ENCODE results near the gene PIM3.

PIM3 gene

GRCh38 chr22:49928555-49929210 is 31.9 kb upstream of the PIM3 start:
- DNase-seq, result no peak

GRCh38 chr22:49929211-49929979 is 31.2 kb upstream of the PIM3 start:
- DNase-seq, result peak; percentile 73

GRCh38 chr22:49929994-49930575 is 30.5 kb upstream of the PIM3 start:
- no peak for DNase-seq

- DNase-seq, result peak; percentile 32
These were observed 29.8 kb upstream of the PIM3 start for GRCh38 chr22:49930596-49931412.

- DNase-seq, result no peak
These were observed 27.1 kb upstream of the PIM3 start for GRCh38 chr22:49933236-49934159.

GRCh38 chr22:49934160-49934890 is 26.2 kb upstream of the PIM3 start:
- no peak for DNase-seq

GRCh38 chr22:49934891-49935557 is 25.5 kb upstream of the PIM3 start:
- DNase-seq, result peak; percentile 93

- DNase-seq, result peak; percentile 40
These were observed 25.0 kb upstream of the PIM3 start for GRCh38 chr22:49935561-49935960.

GRCh38 chr22:49936018-49936972 is 24.3 kb upstream of the PIM3 start:
- peak; percentile 96 for DNase-seq

- no peak for DNase-seq
These were observed 23.4 kb upstream of the PIM3 start for GRCh38 chr22:49936973-49937757.

- no peak for DNase-seq
These were observed 22.6 kb upstream of the PIM3 start for GRCh38 chr22:49937758-49938564.

GRCh38 chr22:49938565-49939136 is 21.9 kb upstream of the PIM3 start:
- DNase-seq, result no peak

- no peak for DNase-seq
These were observed 18.9 kb upstream of the PIM3 start for GRCh38 chr22:49941507-49942316.

- no peak for DNase-seq
These were observed 17.8 kb upstream of the PIM3 start for GRCh38 chr22:49942565-49943404.

GRCh38 chr22:49943405-49943765 is 17.2 kb upstream of the PIM3 start:
- no peak for DNase-seq
